Left ventricle myocardium inferior (tissue), 1 donor: ENCODE data around the gene NTNG2. TPM values are rescaled to one million over a fixed set of nuclear protein-coding genes. Genes with fewer than 3 reads are reported as not detected.
A peak's percentile ranks its signal among the peaks of the same experiment; 100 is the strongest.

Experiments used
- DNase-seq: peaks from one replicate; pipeline ENCODE4 v3.0.0-alpha.2; 2020
- H3K27ac ChIP-seq: fragments of 200-600 bp; replicated peaks from 2 replicates; pipeline ENCODE4 v1.8.0; 2021
- H3K27me3 ChIP-seq: fragments of 200-600 bp; 2 replicates; pipeline ENCODE4 v1.8.0; 2021; ENCODE audit warnings: low read depth
- H3K36me3 ChIP-seq: fragments of 200-600 bp; 2 replicates; pipeline ENCODE4 v1.8.0; 2021
- H3K4me1 ChIP-seq: fragments of 200-600 bp; 2 replicates; pipeline ENCODE4 v1.8.0; 2021
- H3K4me3 ChIP-seq: fragments of 200-600 bp; 2 replicates; pipeline ENCODE4 v1.8.0; 2021; ENCODE audit warnings: mild to moderate bottlenecking, moderate library complexity
- H3K9me3 ChIP-seq: fragments of 200-600 bp; replicated peaks from 2 replicates; pipeline ENCODE4 v1.8.0; 2021
- intact Hi-C: fragments of 100-400 bp; cut with micrococcal nuclease; formaldehyde crosslinking; loops from one replicate; pipeline ENCODE4 v1.11.0; 2022
- total RNA-seq: library from RNA; stranded (reverse); fragmentation: NEBNext Ultra II Directional; extraction: Animal tissue kit (Norgen Biotek cat#: 25700); gene quantifications from one replicate; pipeline ENCODE4 v1.2.1, GENCODE V29; 2021
- TF ChIP-seq, protein P1 (sequence below): fragments of 200-600 bp; IDR thresholded peaks from 2 replicates; pipeline ENCODE4 v1.8.0; 2021; ENCODE audit warnings: antibody characterized with exemption, mild to moderate bottlenecking, borderline replicate concordance
- donor health status: DM: no; HTN: yes; CAD: no; lungs with severe emphysema.

The NTNG2 gene
- total RNA-seq, 1 donor from 2014 or later: 1.9 TPM

DNA sequence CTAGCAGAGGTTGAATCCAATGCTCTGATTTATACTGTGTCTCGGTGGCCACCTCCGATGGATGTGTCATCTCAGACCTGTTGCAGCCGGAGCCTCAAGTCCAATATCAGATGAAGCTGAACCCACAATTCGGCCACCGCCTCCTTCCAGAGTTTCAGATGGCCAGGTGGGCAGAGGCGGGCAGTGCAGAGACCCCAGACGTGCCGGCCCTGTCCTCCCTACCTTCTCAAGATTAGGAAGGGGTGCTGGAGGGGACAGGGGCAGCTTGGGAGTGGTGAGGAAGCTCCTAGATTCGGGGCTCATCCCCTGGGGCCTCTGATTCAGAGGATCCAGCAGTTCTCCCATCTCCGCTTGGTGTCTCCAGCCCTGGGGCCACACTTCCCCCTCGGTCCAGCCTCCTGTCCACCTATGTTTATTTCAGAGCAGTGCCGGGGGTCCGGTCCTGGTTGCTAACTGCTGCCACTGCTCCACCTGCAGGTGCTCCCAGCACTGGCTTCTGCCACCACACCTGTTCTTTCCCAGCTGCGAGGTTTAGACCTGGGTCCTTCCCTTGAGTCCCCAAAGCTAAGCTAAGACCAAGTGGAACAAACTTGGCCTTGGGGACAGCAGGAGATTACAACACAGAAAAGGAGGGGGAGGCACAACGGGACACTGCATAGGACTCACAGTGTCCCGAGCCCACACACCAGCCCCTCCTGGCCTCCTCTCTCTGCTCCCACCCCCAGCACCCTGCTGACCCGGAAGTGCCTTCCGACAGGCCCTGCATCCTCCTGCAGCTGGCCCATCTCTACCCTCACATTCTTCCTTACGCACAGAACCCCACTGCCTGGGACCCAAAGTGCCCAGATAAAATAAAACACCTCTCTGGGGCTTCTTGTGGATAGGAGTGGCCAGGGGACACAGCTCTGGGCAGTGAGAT is 81.6 kb downstream of the NTNG2 start:
- H3K36me3 ChIP-seq: no peaks in the 10 kb centered on the region
- peaks cover 45% of the 10 kb centered on the region for H3K4me1 ChIP-seq
- TF ChIP-seq, protein P1, sequence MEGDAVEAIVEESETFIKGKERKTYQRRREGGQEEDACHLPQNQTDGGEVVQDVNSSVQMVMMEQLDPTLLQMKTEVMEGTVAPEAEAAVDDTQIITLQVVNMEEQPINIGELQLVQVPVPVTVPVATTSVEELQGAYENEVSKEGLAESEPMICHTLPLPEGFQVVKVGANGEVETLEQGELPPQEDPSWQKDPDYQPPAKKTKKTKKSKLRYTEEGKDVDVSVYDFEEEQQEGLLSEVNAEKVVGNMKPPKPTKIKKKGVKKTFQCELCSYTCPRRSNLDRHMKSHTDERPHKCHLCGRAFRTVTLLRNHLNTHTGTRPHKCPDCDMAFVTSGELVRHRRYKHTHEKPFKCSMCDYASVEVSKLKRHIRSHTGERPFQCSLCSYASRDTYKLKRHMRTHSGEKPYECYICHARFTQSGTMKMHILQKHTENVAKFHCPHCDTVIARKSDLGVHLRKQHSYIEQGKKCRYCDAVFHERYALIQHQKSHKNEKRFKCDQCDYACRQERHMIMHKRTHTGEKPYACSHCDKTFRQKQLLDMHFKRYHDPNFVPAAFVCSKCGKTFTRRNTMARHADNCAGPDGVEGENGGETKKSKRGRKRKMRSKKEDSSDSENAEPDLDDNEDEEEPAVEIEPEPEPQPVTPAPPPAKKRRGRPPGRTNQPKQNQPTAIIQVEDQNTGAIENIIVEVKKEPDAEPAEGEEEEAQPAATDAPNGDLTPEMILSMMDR: no peak
- intact Hi-C loops: no loop called here
- no peaks in the 10 kb centered on the region for H3K9me3 ChIP-seq
- no peak overlapping the region for H3K27ac ChIP-seq
- DNase-seq: no peak
- peaks cover 31% of the 10 kb centered on the region for H3K27me3 ChIP-seq
- H3K4me3 ChIP-seq: peak overlapping the region; percentile 75

DNA sequence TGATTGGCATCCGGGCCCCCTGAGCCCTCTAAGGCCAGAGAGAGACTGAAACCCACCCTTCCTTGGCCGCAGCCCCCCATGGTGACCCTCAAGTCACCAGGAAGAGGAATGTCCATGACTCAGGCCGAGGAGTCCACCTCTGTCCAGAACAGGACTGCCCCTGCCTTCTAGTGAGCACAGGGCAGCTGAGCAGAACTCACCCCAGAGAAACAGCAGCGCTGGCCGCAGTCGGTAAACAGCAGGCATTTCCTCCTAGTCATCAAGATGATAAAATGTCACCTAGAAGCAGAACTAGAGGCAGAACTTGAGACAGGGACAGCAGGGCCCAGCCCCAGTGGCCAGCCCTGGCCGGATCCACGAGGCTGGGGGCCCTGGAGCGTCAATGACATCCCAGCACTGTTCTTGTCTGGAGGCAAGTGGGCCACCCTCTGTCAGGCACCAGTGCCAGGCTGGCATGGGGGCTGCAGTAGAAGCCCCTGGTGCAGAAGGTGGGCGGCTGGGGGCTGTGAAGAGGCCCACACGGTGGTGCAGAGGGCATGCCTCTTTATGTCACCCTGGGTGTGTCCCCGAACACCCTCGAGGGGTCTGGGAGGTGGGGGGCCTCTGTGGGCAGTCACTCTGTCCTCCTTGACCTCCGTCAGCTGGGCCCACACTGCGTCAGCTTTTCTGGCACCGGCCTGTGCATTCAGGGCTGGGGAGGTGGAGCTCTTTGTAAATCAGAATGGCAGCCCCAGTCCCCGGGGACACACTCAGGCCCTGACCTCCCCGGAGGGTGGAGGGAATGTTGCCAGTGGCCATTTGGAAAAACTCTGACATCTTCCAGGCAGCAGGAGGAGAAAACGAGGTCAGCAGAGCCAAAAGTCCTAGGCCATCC is 83.0 kb downstream of the NTNG2 start:
- intact Hi-C loops: no loop called here
- TF ChIP-seq, protein P1: no peak
- H3K27ac ChIP-seq: peak overlapping the region; percentile 23
- DNase-seq: peak; percentile 40
- H3K27me3 ChIP-seq: peaks cover 45% of the 10 kb centered on the region
- H3K4me3 ChIP-seq: no peak overlapping the region
- H3K9me3 ChIP-seq: no peaks in the 10 kb centered on the region
- peaks cover 45% of the 10 kb centered on the region for H3K4me1 ChIP-seq
- no peaks in the 10 kb centered on the region for H3K36me3 ChIP-seq

- intact Hi-C loops: no loop called here
- TF ChIP-seq, protein P1: no peak
- DNase-seq: no peak
- no peaks in the 10 kb centered on the region for H3K9me3 ChIP-seq
- H3K36me3 ChIP-seq: no peaks in the 10 kb centered on the region
- peaks cover 42% of the 10 kb centered on the region for H3K4me1 ChIP-seq
- H3K27ac ChIP-seq: no peak overlapping the region
- H3K27me3 ChIP-seq: peaks cover 45% of the 10 kb centered on the region
- no peak overlapping the region for H3K4me3 ChIP-seq
Measured at GRCh38 chr9:132245465-132245864, 83.6 kb downstream of the NTNG2 start.

GRCh38 chr9:132247942-132248341 is 86.1 kb downstream of the NTNG2 start:
- Histone ChIP-seq H3K4me3 (no peak overlapping the region), H3K27ac (no peak overlapping the region), H3K36me3 (no peaks in the 10 kb centered on the region), H3K9me3 (peaks cover 10% of the 10 kb centered on the region), H3K4me1 (peaks cover 21% of the 10 kb centered on the region), H3K27me3 (peaks cover 52% of the 10 kb centered on the region)
- intact Hi-C loops: no loop called here
- no peak for DNase-seq
- TF ChIP-seq, protein P1: no peak

GRCh38 chr9:132249123-132249522 is 87.3 kb downstream of the NTNG2 start:
- no peak overlapping the region for H3K4me3 ChIP-seq
- DNase-seq: peak; percentile 55
- no peak overlapping the region for H3K27ac ChIP-seq
- peaks cover 19% of the 10 kb centered on the region for H3K4me1 ChIP-seq
- peaks cover 48% of the 10 kb centered on the region for H3K27me3 ChIP-seq
- TF ChIP-seq, protein P1: no peak
- intact Hi-C loops: no loop called here
- no peaks in the 10 kb centered on the region for H3K36me3 ChIP-seq
- peaks cover 10% of the 10 kb centered on the region for H3K9me3 ChIP-seq
